LHCN-M2 (cell line): Measurements from ENCODE around the gene DDX1. TPM values are rescaled to one million over a fixed set of nuclear protein-coding genes. Genes with fewer than 3 reads are reported as not detected.
"Not testable (repeated sequence)": the region's sequence is repeated elsewhere in the genome, so short reads cannot be mapped to it uniquely, and the experiment has no call there.

Experiments used
- DNase-seq: peaks from one replicate; pipeline ENCODE4 v3.0.0-alpha.2; 2012; ENCODE audit warnings: low read depth
- polyA plus RNA-seq: library from polyadenylated mRNA; unstranded; fragments of >200 nt; gene quantifications from one replicate; pipeline ENCODE4 v1.2.1, GENCODE V29; 2012; ENCODE audit warnings: missing spikeins
- total RNA-seq: library from RNA; depleted of rRNA; stranded (reverse); fragments of >200 nt; gene quantifications from 2 replicates; pipeline ENCODE4 v1.2.3, GENCODE V29; 2014; rRNA removed

DDX1 gene
- total RNA-seq = 67.8 and 78.4 TPM in 2 replicates
- 62.7 TPM for polyA plus RNA-seq

DNA sequence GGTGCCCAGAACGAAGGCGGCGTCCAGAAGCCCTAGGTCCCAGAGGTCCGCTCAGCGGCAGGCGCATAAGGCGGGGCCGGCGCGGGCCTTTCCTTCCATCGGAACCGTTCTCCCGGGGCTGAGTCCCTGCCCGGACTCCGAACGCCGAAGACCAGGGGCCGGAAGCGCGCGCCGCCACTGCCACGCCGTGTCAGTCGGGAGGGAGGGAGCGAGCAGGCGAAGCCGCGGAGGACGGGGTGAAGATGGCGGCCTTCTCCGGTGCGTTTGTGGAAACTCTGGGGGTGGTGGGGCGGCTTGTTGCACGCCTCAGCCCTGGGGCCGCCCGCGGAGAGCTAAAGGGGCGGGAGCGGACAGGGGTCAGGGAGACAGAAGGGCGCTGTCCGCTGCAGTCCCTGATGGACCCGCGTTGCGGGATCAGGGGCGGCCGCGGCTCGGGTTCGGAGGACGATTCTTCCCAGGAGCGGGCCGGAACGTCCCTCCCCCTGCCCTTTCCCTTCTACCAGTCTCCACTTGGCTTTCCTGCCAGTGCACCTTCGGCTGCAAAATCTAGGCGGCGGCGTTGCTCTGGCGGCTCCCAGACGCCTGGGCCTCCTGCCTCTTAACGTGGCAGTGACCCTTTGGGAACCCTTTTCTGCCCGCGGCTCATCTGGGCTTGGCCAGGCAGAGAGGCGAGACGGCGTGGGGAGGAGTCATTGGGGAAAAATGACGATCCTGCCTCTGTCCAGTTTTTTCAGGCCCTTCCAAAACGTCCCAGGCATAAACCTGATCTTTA is at the start of gene DDX1:
TSS of gene DDX1 (plus strand) at position 177 of the 772 bp plus-strand sequence. CDS start at position 243, 66 bp downstream.
- peak; percentile 78 for DNase-seq

DNA sequence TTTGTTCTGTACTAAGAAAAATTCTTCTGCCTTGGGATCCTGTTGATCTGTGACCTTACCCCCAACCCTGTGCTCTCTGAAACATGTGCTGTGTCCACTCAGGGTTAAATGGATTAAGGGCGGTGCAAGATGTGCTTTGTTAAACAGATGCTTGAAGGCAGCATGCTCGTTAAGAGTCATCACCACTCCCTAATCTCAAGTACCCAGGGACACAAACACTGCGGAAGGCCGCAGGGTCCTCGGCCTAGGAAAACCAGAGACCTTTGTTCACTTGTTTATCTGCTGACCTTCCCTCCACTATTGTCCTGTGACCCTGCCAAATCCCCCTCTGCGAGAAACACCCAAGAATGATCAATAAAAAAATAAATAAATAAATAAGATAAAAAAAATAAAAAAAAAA is 49.4 kb upstream of the DDX1 start:
- DNase-seq = not testable (repeated sequence)

DNA sequence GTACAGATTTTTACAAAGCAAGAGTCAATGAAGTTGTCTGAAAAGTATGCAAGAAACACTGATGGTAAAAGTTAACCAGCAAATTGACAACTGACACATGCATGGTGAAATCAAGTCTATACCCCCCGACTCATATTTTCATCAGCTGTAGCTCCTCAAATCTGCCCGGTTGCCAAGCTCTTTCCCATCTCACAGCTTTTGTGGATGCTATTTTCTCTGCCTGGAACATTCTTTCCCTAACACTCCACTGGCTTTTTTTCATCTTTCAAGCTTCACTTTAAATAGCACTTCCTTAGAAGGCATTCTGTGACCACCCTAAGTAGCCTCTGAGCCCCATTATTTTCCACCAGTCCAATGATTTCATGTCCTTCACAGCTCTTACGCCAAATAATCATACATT is 48.6 kb upstream of the DDX1 start:
- no peak for DNase-seq

DNA sequence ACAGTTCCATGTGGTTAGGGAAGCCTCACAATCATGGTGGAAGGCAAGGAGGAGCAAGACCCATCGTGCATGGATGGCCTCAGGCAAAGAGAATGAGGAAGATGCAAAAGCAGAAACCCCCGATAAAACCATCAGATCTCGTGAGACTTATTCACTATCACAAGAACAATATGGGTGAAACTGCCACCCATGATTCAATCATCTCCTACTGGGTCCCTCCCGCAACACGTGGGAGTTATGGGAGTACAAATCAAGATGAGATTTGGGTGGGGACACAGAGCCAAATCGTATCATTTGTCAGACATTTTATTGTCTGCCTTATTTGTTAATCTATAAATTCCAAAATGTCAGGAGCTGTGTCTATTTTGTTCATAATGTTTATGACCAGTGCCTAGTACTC is 48.1 kb upstream of the DDX1 start:
- DNase-seq = no peak

DNA sequence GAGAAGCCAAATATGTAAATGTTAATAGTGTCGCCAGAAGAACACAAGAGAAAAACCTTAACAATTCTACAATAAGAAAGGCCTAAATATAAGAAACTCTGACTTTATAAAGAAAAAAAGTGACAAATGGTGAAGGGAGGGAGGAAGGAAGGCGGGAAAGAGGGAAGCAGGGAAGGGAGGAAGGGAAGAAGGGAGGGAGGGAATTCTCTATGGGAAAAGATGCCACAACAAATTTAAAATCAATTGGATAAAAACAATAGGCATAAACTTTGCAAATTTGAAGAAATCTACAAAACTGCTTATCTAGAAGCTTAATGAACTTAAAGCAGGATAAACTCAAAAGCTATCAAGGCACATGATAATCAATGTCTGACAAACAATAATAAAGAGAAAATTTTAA is 47.4 kb upstream of the DDX1 start:
- no peak for DNase-seq

DNA sequence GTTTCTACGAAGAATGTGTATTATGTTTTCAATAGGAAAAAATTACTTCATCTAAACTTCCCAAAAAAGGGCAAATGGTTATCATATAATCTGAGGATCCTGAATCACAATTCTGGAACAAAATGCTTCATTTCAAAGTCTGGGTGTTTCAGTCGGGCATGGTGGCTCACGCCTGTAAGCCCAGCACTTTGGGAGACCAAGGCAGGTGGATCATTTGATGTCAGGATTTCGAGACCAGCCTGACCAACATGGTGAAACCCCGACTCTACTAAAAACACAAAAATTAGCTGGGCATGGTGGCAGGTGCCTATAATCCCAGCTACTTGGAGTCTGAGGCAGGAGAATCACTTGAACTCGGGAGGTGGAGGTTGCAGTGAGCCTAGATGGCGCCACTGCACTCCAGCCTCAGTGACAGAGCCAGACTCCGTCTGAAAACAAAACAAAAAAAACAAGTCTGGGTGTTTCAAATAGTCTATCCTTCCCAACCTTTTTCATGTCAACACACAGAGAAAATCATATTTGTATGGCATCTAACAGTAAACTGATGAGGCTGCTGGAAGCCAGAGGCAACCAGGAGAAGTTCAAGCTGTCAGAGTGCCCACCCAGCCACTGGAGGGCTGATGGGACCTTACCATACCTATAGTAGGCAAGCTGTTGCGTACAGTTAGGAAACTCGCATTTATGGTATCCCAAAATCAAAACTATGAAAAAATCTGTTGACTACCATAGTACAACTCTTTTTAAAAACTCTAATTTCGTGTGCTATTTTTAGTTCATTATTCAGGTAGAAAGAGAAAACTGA is 45.2 kb upstream of the DDX1 start:
- DNase-seq = no peak

DNA sequence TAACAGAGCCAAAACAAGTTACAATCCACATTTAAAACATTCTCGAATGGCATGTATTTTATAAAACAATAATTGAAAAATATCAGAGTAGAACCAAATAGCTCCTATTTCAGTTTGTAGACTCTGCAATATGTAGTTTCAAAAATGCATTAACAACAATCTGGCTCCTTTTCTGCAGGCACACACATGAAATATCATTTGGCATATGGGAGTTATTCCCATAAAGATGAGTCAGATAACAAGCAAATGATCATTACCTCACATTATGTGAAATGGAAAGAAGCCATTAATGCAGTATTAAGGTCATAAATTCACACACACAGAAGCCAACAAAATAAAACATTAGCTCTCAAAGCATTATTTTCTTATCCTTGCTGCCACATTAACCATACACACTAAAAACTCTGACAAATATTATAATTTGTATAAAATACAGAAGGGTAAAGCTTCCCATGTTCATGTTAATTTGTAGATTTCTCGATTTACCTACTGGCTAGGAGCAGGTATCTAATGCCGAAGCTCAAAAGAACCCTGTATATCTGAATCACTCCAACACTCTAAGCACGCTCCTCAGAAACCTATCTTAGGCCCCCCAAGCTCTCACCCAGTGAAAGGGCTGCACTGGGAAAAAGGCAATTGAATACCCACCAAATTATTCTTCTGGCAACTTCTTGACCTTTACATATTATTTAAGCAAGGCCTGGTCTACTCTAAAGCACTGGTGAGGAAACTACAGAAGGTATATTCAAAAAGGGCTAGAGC is 44.4 kb upstream of the DDX1 start:
- no peak for DNase-seq

DNA sequence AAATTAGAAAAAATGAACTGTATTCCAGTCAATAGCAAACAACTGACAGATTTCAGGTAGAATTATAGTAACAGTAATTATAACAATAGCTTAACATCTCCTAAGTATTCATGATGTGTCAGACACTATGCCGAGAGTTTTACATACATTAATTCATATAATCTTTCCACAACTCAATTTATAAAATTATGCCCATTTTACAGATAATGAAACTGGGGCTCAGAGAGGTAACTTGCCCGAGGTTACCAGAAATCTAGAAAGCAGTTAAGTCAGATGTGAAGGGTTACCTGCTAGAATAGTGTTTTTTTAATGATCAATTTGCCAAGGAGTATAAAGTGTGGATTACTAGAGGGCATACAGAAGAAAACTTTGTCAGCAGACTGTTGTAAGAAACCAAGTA is 42.7 kb upstream of the DDX1 start:
- DNase-seq = no peak

DNA sequence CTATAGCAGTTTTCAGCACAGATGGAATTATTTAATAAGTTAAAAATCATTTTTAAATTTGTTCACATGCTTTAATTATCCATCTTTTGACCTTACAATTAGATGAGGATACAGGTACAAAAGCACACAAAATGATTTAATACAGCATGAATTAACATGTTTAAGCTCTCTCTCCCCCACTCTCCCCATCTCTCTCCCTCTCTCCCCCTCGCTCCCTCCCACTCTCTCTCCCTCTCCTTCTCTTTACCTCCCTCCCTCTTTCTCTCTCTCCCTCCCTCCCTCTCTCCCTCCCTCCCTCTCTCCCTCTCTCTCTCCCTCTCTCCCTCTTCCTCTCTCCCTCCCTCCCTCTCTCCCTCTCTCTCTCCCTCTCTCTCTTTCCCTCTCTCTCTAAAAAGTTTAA is 38.1 kb upstream of the DDX1 start:
- DNase-seq = no peak

DNA sequence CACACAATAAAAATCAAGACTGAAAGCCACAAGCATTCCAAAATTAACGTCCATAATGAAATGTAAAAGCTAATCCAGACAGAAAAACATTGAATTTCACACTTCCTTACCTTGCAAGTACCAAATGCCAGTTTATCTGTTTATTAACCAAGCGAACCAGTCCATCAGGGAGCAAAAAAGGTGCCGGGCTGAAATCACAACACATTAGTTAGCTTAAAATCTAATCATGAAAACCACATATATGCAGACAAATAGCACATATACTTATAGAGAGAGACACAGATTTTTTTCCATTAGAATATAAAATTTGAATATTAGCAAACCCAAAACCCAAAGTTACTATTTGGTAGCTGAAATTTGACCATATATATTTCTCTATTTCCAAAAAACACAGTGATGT is 37.7 kb upstream of the DDX1 start:
- no peak for DNase-seq

DNA sequence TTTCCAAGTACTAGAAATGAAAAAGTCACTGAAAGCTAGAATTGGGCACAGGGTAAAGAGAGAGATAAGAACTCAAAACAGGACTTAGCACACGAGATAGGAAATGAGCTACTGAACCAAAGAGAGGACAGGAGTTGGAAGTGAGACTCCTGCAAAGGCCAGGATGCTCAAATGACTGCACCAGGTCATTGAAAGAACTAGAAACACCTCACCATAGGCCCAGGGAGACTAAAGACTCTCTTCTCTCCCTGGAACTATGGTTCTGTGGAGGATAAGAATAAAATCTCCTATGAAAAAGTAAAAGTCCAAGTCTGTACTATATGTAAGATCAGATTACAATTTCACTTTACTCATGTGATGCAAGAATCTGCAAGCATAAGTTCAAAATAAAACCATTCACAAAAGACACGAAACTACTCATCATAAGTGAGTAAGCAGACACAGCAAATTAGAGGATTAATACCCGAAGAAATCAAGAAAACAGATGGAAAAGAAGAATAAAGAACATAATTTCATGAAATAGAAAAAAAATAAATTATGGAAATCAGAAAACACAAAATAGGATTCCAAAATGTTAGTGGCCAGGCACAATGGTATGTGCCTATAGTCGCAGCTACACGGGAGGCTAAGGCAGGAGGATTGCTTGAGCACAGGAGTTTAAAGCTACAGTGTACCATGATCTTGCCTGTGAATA is 37.0 kb upstream of the DDX1 start:
- DNase-seq = no peak

DNA sequence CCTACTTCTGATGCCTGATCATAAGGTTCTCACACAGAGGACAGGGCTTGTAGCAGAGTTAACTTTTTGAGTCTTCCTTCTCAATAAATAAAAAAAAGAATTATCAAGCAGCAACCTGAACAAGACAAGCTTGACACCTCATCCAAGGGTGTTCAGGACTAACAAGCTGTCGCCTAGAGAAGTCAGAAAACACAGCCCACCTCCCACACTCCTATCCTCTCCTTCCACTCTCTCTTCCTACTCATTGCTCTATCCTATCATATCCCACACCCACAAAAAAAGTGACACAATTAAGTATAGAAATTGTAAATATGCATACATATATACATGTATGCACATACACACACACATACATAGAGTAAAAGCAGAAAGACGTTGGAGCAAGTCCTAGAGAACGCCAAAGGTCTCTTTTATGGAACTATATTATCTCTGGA is 35.9 kb upstream of the DDX1 start:
- DNase-seq = no peak

DNA sequence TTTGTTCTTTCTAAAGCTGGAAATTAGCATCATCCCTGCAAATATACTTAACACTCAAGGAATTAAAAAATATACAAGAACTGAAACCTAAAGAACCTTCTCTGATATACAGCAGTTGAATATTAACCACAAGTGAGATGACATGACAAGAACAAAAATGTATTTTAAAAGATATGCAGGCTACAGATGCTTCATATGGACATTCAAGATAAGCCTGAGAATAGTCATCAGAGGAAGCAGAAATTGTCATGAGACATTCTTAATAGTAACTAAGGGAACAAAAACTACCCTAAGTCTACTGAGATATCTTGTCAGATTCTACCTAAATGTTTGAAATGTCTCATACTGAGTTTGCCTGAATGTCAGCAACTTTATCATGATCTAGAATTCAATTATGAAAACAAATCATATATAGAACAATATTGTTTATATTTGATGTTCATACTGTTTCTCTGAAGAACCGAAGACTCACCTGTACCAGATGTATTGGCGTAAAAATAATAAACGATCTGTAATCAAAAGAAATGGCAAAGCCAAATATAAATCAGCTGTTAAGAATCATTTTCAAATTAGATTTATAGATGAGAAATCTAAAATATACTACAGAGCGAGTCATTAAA is 35.2 kb upstream of the DDX1 start:
- DNase-seq = no peak

DNA sequence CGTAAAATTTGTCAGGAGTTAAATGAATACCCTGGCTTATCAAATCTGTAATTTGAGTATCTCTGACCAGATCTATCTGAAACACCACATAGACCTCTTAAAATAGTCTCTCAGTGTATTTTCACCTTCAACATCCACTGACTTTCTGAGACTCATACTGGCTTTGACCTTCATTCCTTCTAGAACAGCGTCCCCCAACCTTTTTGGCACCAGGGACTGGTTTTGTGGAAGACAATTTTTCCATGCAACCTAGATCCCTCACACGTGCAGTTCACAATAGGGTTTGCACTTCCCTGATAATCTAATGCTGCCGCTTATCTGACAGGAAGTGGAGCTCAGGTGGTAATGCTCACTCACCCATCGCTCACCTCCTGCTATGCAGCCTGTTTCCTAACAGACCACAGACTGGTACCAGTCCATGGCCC is 33.8 kb upstream of the DDX1 start:
- no peak for DNase-seq

DNA sequence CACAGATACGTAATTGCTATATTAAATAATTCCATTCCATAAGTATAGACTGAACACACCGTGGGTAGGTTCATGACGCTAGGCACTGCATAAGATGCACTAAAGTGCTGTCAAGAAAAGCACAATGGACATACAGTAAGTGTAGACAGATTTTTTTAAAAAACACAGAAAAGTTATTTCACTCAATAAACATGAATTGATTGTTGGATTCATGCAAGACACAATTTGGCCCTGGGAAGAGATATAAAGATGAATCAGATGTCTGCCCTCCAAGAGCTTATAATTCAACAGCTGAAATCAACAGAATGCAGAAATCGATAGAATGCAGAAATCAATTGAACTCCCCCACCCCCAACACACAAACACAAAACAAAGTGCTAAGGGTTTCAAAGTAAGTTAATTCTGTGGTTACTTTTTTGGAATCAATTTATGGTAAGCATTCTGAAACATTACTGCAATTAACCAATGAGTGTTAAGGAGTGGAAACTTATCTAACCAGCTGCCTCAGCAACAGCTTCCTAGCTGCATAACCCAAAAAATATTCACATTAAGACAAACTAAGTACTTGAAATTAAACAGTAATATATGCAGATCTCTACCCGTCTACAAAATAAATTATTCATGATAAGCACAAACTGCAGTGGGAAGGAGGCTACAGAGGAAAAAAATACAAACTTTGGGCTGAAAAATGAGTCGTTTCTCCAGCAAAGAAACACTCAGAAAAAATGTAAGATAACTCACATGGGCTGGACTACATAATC is 32.1 kb upstream of the DDX1 start:
- DNase-seq = no peak

DNA sequence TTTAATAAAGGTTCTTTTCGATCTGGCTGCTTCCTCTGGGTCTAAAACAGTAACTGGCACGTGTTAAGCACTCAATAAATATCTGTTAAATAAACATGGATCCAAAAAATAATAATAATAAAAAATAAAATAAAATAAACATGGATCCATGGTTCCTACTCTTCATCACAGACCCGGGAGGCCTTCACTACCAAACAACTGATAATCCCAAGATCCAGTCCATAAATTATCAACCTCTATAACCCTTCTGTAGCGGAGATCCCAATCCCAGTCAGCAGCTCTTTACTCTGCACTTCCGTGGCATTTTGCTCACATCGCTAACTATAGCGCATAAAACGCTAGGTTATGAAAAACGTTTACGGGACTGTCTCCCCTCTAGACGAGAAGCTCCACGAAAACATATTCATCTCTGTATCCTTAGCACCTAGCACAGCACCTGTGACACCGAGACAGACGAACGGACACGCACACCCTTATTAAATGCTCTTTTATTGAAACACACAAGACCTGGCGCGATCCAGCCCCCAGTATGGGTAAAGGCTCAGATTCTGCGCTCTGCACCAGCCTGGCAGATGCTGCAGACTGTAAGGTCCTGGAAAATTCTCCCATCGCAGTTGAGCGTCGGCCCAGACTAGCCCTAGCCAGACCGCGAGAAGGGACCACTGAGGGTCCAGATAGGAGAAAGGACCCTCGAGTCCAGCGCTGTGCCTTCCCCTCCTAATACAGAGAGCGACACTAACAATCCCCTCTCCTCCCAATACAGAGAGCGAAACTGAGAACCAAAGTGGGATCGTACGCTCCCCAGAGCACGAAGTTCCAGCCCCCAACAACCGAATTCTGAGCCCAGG is 31.3 kb upstream of the DDX1 start:
- DNase-seq = peak; percentile 35

DNA sequence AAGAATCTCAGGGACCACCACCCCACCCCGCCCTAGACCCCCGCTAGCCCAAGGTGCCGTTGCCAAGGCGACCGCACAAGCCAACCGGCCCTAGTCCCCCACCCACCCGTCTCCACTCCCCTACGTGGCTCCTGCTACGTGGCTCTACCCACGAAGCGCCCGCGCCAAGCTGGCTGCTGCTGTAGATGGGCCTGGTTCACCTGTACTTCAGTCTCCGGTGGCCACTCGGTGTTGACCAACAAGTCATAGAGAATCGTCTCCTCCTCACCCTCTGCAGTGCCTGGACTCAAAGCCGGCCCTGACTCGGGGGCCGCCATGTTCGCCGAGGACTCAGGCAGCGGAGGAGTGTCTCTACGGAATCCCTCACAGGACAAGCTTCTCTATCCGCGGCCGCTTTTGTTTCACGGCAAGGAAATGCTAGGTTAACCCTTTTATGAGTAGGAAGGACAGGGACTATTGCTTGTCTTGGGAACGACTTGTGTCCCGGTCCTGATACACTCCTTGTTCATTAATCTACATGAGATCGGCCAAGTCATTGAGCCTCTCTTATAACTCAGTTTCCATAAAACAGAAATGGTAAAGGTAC is 30.6 kb upstream of the DDX1 start, which contains the start of gene NBAS:
TSS of gene NBAS (minus strand) at position 347 of the 586 bp plus-strand sequence. CDS start at position 317, 30 bp downstream.
- DNase-seq = peak; percentile 86

DNA sequence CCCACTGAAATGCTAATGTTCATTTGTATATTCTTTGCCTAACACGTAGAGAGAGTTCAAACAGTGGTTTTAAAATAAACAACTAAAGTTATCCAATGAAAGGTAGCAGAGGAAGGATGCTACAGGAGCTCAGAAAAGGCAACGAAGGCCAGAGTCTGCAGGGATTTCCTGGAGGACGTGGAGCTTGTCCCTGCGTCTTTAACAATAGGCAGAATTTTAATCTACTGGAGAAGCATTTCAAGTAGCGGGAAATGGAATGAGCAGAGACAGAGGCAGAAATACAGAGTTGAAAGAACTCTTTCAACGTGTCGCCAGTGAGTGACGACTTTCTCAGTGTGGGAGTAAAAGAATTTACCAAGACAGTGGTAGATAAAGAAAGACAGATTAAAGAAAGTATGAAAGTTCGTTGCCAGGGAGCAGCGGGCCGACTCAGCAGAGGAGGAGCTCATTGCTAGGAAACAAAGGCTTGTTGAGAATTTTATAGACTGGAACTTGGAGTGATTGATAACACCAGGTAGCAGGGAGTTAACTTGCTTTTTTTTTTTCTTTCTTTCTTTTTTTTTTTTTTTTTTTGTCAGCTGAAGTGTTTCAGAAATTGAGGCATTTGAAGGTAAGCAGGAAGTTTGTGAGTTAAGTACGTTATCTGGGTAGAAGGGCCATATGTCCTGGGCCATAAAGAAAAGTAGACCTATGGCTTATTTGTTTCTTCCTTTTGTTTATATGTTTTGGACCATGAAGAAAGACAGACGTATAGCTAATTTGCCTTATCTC is 29.9 kb upstream of the DDX1 start:
- DNase-seq = peak; percentile 39
